Kidney (tissue), 14 donors: Measurements from ENCODE around the gene NRXN2. TPM values are rescaled to one million over a fixed set of nuclear protein-coding genes. Genes with fewer than 3 reads are reported as not detected.
A peak's percentile ranks its signal among the peaks of the same experiment; 100 is the strongest.

Experiments
- DNase-seq, 5 donors: peaks; one replicate each; pipeline ENCODE4 v3.0.0-alpha.2; 2013 to 2020
- FAIRE-seq: peaks from 2 replicates; lab custom pipeline; 2012; peaks lifted over from hg19 to GRCh38; lab: Jason Lieb, UNC
- H3K27ac ChIP-seq, 2 donors: one replicate each; pipeline ENCODE4 v1.7.0; 2013; ENCODE audit warnings: low read depth in 2 of 2, low read length in 2 of 2, inconsistent platforms in 1 of 2
- H3K27me3 ChIP-seq: one replicate; pipeline ENCODE4 v1.7.1; 2013; ENCODE audit warnings: low read length, inconsistent platforms; ENCODE audit not compliant: control insufficient read depth, insufficient read depth
- H3K36me3 ChIP-seq, 3 donors: one replicate each; pipeline versions ENCODE4 v1.7.0 to v1.7.1; 2013; ENCODE audit warnings: low read length in 3 of 3, control low read depth in 1 of 3, inconsistent platforms in 1 of 3; ENCODE audit not compliant: insufficient read depth in 3 of 3, control insufficient read depth in 2 of 3
- H3K4me1 ChIP-seq, 3 donors: one replicate each; pipeline versions ENCODE4 v1.7.0 to v1.7.1; 2013; ENCODE audit warnings: low read length in 3 of 3, inconsistent platforms in 1 of 3, low read depth in 1 of 3; ENCODE audit not compliant: control insufficient read depth in 2 of 3, insufficient read depth in 2 of 3
- H3K4me3 ChIP-seq, 3 donors: one replicate each; pipeline versions ENCODE4 v1.7.0 to v1.8.1; 2013; ENCODE audit warnings: low read length in 3 of 3, control low read depth in 1 of 3, inconsistent platforms in 1 of 3
- H3K9ac ChIP-seq, 3 donors: one replicate each; pipeline versions ENCODE4 v1.7.0 to v1.7.1; 2013; ENCODE audit warnings: low read length in 3 of 3, control low read depth in 1 of 3, inconsistent platforms in 1 of 3
- H3K9me3 ChIP-seq, 3 donors: one replicate each; pipeline versions ENCODE4 v1.7.0 to v1.7.1; 2013; ENCODE audit warnings: low read length in 3 of 3, control low read depth in 1 of 3, inconsistent platforms in 1 of 3; ENCODE audit not compliant: control insufficient read depth in 2 of 3, insufficient read depth in 1 of 3
- CTCF ChIP-seq: IDR thresholded peaks from 3 replicates; pipeline ENCODE4 v1.5.1; 2012; ENCODE audit warnings: mild to moderate bottlenecking, moderate library complexity, borderline replicate concordance; ENCODE audit not compliant: insufficient read depth; ENCODE audit errors: extremely low read depth
- intact Hi-C: fragments of 100-400 bp; cut with DNase I; formaldehyde crosslinking; loops from one replicate; pipeline ENCODE4 v1.11.1; 2022
- polyA plus RNA-seq: library from polyadenylated mRNA; stranded (reverse); fragments of 350-450 nt; fragmentation: Illumina TruSeq; extraction: RNeasy Lipid Tissue Mini Kit (QIAGEN cat#74804); gene quantifications from one replicate; pipeline ENCODE4 v1.2.3, GENCODE V29; 2014; ENCODE audit warnings: low read depth, low replicate concordance; ENCODE audit not compliant: insufficient read depth
- total RNA-seq: library from RNA; stranded (reverse); fragmentation: NEBNext Ultra II Directional; extraction: Animal tissue kit (Norgen Biotek cat#: 25700); gene quantifications from one replicate; pipeline ENCODE4 v1.2.1, GENCODE V29; 2021
- donor health status: control.
- donor health status: control.
- donor health status: control.
- donor health status: control.
- donor health status: control.
- donor health status: DM: yes; HTN: yes; CAD: no.
- donor health status: Normal renal cell carcinoma (clear cell type).

The NRXN2 gene
- total and polyA plus RNA-seq, 2 donors from 2014 or later, result 13.3 to 22.0 TPM

DNA sequence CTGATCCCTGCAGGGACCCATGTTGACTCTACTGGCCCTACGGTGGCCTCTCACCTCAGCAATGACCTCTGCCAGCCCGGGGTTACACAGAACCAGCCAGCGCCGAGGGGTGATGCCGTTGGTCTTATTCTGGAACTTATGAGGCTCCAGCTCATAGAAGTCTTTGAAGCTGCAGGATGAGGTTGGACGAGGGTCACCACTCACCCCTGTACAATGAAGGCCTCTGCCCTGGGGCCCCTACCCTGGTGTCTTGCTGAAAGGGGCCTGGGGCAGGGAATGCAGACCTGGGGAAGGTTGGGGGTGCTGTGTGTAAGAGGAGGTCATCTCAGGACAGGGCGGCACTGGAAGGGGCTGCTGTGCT lies 30.0 kb upstream of the NRXN2 start:
- Histone ChIP-seq H3K4me1 (no peaks in the 10 kb centered on the region), H3K9me3 (no peaks in the 10 kb centered on the region), H3K27ac (no peak overlapping the region), H3K27me3 (no peaks in the 10 kb centered on the region), H3K9ac (no peak overlapping the region), H3K36me3 (no peaks in the 10 kb centered on the region), H3K4me3 (no peak overlapping the region)
- FAIRE-seq (no peak), DNase-seq (peak in 1 of 5 donors; percentile 65)
- TF ChIP-seq CTCF, result no peak
- intact Hi-C loops, result no loop called here

GRCh38 chr11:64752175-64752970 lies 29.4 kb upstream of the NRXN2 start:
- H3K4me1 ChIP-seq, result no peaks in the 10 kb centered on the region
- FAIRE-seq, result no peak
- no peaks in the 10 kb centered on the region for H3K9me3 ChIP-seq
- TF ChIP-seq CTCF, result no peak
- H3K36me3 ChIP-seq, result no peaks in the 10 kb centered on the region
- no peak overlapping the region for H3K27ac ChIP-seq
- no peaks in the 10 kb centered on the region for H3K27me3 ChIP-seq
- peak in 3 of 5 donors; percentile 47 to 54 (median 51) for DNase-seq
- H3K9ac ChIP-seq, result no peak overlapping the region
- H3K4me3 ChIP-seq, result no peak overlapping the region
- intact Hi-C loops, result no loop called here

GRCh38 chr11:64751580-64751979 lies 28.6 kb upstream of the NRXN2 start:
- H3K27ac ChIP-seq, result no peak overlapping the region
- H3K27me3 ChIP-seq, result no peaks in the 10 kb centered on the region
- intact Hi-C loops, result no loop called here
- peak in 1 of 5 donors; percentile 13 for DNase-seq
- H3K36me3 ChIP-seq, result no peaks in the 10 kb centered on the region
- TF ChIP-seq CTCF, result no peak
- no peaks in the 10 kb centered on the region for H3K4me1 ChIP-seq
- no peak for FAIRE-seq
- no peak overlapping the region for H3K9ac ChIP-seq
- H3K9me3 ChIP-seq, result no peaks in the 10 kb centered on the region
- no peak overlapping the region for H3K4me3 ChIP-seq
